Activated B cell treated with CpG ODN at 0.5 μM for 24 hours (primary cell): ENCODE data around the gene ADCY6. TPM values are rescaled to one million over a fixed set of nuclear protein-coding genes. Genes with fewer than 3 reads are reported as not detected.

ENCODE experiments used
- ATAC-seq: fragments of 200-7000 bp; cut with Tn5 transposase; one replicate; pipeline ENCODE4 v1.10.0; 2021; ENCODE audit warnings: low read depth, mild to moderate bottlenecking, moderate library complexity
- CTCF ChIA-PET: fragments of 350-600 bp; sonication (Branson Sonifier 250); formaldehyde crosslinking; loops from one replicate; lab custom pipeline; 2021; ENCODE audit warnings: antibody characterized with exemption; lab: Charles Lee
- POLR2A ChIA-PET: fragments of 350-600 bp; sonication (Branson Sonifier 250); formaldehyde crosslinking; loops from one replicate; lab custom pipeline; 2021; ENCODE audit warnings: antibody characterized with exemption; lab: Charles Lee
- DNase-seq: peaks from one replicate; pipeline ENCODE4 v3.0.0; 2022
- H3K27ac Mint-ChIP-seq: one replicate; pipeline ENCODE4 v1.8.0; 2020; ENCODE audit warnings: mixed read lengths
- H3K27me3 Mint-ChIP-seq: one replicate; pipeline ENCODE4 v1.8.0; 2021; ENCODE audit warnings: mixed read lengths
- H3K36me3 Mint-ChIP-seq: one replicate; pipeline ENCODE4 v1.8.0; 2021; ENCODE audit warnings: low read depth, mixed read lengths
- H3K4me1 Mint-ChIP-seq: one replicate; pipeline ENCODE4 v1.8.0; 2021; ENCODE audit warnings: mixed read lengths
- H3K4me3 Mint-ChIP-seq: one replicate; pipeline ENCODE4 v1.8.0; 2020; ENCODE audit warnings: mild to moderate bottlenecking, mixed read lengths
- H3K9me3 Mint-ChIP-seq: one replicate; pipeline ENCODE4 v1.8.0; 2020; ENCODE audit warnings: mixed read lengths
- intact Hi-C: fragments of 100-400 bp; cut with micrococcal nuclease; formaldehyde crosslinking; loops from one replicate; pipeline ENCODE4 v1.15.1; 2024
- total RNA-seq: library from RNA; stranded (reverse); gene quantifications from 2 replicates; pipeline ENCODE4 v1.2.3, GENCODE V29; 2022
- TF ChIP-seq, protein P1 (sequence below): fragments of 200-600 bp; IDR thresholded peaks from one replicate; pipeline ENCODE4 v1.8.0; 2022; ENCODE audit warnings: antibody characterized with exemption, mild to moderate bottlenecking

Gene ADCY6
- total RNA-seq, 1 donor from 2014 or later = 0.60 TPM

DNA sequence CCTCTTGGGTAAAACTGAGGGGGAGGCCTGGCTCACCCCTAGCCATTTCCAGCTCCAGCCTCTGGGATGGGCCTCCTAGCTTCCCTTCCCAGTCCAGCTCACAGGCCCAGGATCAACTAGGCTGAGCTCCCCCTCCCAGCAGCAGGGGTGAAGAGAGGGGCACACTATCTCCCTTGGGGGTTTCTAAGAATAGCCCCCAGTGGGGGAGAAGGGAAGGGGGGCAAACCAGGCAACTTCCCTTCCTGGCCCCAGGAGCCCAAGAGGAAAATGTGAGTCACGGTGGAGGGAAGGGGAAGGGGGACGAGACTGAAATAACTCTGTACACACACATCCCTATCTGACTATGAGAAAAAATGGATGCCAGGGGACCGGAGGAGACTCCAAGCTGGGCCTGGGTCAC is 9.0 kb downstream of the ADCY6 start:
- H3K27ac Mint-ChIP-seq = no peak overlapping the region
- no peaks in the 10 kb centered on the region for H3K36me3 Mint-ChIP-seq
- intact Hi-C loops = no loop called here
- ATAC-seq (no peak), DNase-seq (no peak)
- no peaks in the 10 kb centered on the region for H3K27me3 Mint-ChIP-seq
- peaks cover 2% of the 10 kb centered on the region for H3K4me1 Mint-ChIP-seq
- ChIA-PET POLR2A (no interaction called here), CTCF (interaction anchor here (0.9 kb wide), 1 partner anchor 12 kb away, joined by 4 read pairs; no protein-coding TSS in a partner anchor)
- no peaks in the 10 kb centered on the region for H3K9me3 Mint-ChIP-seq
- no peak overlapping the region for H3K4me3 Mint-ChIP-seq
- TF ChIP-seq, protein P1, sequence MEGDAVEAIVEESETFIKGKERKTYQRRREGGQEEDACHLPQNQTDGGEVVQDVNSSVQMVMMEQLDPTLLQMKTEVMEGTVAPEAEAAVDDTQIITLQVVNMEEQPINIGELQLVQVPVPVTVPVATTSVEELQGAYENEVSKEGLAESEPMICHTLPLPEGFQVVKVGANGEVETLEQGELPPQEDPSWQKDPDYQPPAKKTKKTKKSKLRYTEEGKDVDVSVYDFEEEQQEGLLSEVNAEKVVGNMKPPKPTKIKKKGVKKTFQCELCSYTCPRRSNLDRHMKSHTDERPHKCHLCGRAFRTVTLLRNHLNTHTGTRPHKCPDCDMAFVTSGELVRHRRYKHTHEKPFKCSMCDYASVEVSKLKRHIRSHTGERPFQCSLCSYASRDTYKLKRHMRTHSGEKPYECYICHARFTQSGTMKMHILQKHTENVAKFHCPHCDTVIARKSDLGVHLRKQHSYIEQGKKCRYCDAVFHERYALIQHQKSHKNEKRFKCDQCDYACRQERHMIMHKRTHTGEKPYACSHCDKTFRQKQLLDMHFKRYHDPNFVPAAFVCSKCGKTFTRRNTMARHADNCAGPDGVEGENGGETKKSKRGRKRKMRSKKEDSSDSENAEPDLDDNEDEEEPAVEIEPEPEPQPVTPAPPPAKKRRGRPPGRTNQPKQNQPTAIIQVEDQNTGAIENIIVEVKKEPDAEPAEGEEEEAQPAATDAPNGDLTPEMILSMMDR = no peak

DNA sequence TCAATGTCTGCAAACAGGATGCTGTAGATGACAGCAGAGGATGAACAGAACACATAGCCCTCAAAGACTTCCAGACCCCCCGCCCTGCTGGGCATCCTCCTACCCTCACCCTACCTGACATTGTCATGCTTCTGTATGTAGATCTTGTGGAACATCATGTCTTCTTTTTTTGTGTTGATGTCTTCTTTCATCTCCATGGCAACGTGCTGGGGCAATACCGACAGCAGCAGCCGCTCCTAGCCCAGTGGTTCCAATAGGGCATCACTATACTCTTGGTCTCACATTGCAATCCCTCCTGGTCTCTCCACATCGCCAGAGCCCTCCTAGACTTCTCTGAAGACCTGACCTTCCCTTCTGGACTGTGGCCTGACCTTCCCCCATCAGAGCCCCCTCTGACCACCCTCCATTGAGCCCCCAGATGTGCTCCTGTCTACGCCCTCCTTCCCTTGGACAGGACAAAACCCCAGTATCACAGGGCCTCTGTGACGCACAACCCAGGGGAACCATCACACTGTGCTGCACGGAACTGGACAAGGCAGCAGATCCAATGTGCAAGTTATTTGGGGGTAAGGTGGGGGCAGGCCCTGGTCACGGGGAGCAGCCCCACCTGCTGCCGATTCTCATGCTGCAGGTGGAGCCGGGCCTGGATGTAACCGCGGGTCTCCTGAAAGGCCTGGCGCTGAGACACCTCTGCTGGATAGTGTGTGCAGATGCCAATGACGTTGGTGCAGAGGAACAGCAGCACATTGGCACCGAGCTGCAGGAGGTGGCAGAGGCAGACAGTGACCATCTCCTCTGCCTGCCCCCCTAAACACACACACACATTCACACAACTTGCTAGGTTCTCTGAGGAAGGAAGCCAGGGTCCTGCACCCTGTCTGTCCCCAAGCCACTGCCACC is 11.1 kb downstream of the ADCY6 start:
- no peak for ATAC-seq
- DNase-seq = no peak
- POLR2A ChIA-PET = no interaction called here
- Mint-ChIP-seq H3K4me1 (peaks cover 2% of the 10 kb centered on the region), H3K36me3 (no peaks in the 10 kb centered on the region), H3K27me3 (peaks cover 4% of the 10 kb centered on the region), H3K9me3 (no peaks in the 10 kb centered on the region), H3K27ac (no peak overlapping the region), H3K4me3 (no peak overlapping the region)
- CTCF ChIA-PET = no interaction called here
- TF ChIP-seq, protein P1 = no peak
- intact Hi-C loops = no loop called here

DNA sequence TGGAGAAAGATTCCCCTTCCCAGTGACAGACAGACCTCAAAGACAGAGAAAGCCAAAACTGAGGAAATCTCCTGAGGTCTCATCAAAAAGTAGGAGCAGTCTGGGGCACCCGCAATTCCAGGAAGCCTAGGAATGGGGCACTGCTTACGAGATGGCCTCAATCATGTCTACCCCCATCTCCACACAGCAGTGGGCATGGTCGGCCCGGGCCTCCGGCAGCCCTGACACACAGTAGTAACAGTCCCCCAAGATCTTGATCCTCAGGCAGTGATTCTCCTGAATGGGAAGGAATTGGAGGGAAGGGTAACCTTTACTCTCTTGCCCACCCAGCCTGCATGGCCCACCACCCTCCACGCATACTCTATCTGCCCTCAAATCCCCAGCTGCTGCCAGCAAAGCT is 11.9 kb downstream of the ADCY6 start:
- Mint-ChIP-seq H3K4me3 (no peak overlapping the region), H3K27ac (no peak overlapping the region), H3K36me3 (no peaks in the 10 kb centered on the region), H3K4me1 (peaks cover 2% of the 10 kb centered on the region), H3K27me3 (peaks cover 4% of the 10 kb centered on the region), H3K9me3 (no peaks in the 10 kb centered on the region)
- intact Hi-C loops = no loop called here
- CTCF ChIA-PET = no interaction called here
- DNase-seq (no peak), ATAC-seq (no peak)
- TF ChIP-seq, protein P1 = no peak
- POLR2A ChIA-PET = no interaction called here

DNA sequence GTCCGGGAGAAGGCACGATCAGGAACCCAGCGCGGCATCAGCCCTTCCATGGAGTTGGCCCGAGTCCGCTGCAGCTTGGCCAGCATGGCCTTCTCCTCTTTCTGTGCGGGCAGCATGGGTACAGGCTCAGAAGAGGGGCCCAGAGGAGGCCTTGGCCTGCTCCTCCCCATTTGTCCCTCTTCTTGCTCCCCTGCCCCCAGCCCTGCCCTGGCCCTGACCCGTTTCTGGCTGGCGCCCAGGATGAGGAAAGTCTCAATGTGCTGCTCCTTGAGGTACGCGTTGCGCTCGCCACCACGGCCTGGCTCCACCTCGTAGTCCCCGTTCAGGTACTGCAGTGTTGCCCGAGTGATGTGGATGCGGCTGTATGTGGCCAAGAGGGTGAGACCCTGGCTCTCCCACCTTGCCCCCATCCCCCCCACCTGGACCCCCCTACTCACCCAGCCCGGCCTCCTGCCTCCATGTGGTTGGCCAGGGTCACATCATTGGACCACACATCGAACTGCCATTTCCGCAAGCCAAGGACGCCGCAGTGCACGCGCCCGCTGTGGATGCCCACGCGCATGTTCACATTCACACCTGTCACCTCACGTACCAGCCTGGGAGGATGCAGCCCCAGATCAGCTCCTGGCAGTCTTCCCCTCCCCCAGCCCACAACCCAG is 12.8 kb downstream of the ADCY6 start:
- H3K9me3 Mint-ChIP-seq = no peaks in the 10 kb centered on the region
- H3K4me1 Mint-ChIP-seq = peaks cover 2% of the 10 kb centered on the region
- H3K36me3 Mint-ChIP-seq = no peaks in the 10 kb centered on the region
- peaks cover 4% of the 10 kb centered on the region for H3K27me3 Mint-ChIP-seq
- H3K4me3 Mint-ChIP-seq = no peak overlapping the region
- no peak for ATAC-seq
- intact Hi-C loops = no loop called here
- ChIA-PET POLR2A (no interaction called here), CTCF (no interaction called here)
- no peak for DNase-seq
- TF ChIP-seq, protein P1 = no peak
- no peak overlapping the region for H3K27ac Mint-ChIP-seq

DNA sequence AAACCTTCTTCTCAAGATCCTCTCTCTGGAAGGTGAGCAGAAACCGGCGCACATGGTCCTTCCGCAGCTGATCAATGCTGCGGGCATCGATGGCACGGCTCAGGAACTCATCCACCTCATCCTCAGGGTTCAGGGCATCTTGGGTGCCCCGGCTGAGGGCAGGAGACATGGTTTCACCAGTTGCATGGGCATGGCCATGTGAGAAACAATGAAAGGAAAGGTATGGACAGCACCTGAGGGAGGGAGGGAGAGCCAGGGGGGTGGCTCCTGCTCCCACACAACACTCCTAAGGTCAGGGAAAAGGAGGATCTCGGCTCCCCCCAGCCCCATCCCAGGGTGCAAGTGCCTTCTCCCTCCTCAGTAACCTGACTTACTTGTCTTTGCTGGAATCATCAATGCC is 13.6 kb downstream of the ADCY6 start:
- intact Hi-C loops = no loop called here
- Mint-ChIP-seq H3K27me3 (peaks cover 9% of the 10 kb centered on the region), H3K27ac (no peak overlapping the region), H3K9me3 (no peaks in the 10 kb centered on the region), H3K36me3 (no peaks in the 10 kb centered on the region), H3K4me1 (peaks cover 2% of the 10 kb centered on the region), H3K4me3 (no peak overlapping the region)
- ChIA-PET CTCF (no interaction called here), POLR2A (no interaction called here)
- ATAC-seq = no peak
- TF ChIP-seq, protein P1 = no peak
- no peak for DNase-seq
